Stimulated activated memory B cell treated with anti-CD40 and anti-IgM and Interleukin-4, amounts not matched to agents 10 μg/mL and 1 μg/mL and 100 μg/mL, for 72 hours (primary cell): ENCODE results near the gene TMEM176B.

Source experiments
- ATAC-seq: fragments of 150-1000 bp; cut with Tn5 transposase; 2 replicates; pipeline ENCODE4 v1.10.0; 2021
- H3K27ac Mint-ChIP-seq: one replicate; pipeline ENCODE4 v1.8.0; 2022; ENCODE audit warnings: mild to moderate bottlenecking, mixed read lengths
- H3K27me3 Mint-ChIP-seq: one replicate; pipeline ENCODE4 v1.8.0; 2022; ENCODE audit warnings: mixed read lengths
- H3K36me3 Mint-ChIP-seq: one replicate; pipeline ENCODE4 v1.8.0; 2022; ENCODE audit warnings: mixed read lengths
- H3K4me1 Mint-ChIP-seq: one replicate; pipeline ENCODE4 v1.8.0; 2022; ENCODE audit warnings: mixed read lengths
- H3K4me3 Mint-ChIP-seq: one replicate; pipeline ENCODE4 v1.8.0; 2022; ENCODE audit warnings: mild to moderate bottlenecking, moderate library complexity, mixed read lengths
- H3K9me3 Mint-ChIP-seq: one replicate; pipeline ENCODE4 v1.8.0; 2022; ENCODE audit warnings: mixed read lengths

TMEM176B gene

GRCh38 chr7:150804802-150805201 is 4.6 kb upstream of the TMEM176B start:
- Mint-ChIP-seq H3K36me3 (peaks cover 5% of the 10 kb centered on the region), H3K4me1 (peaks cover 12% of the 10 kb centered on the region), H3K4me3 (no peak overlapping the region), H3K27me3 (peaks cover 80% of the 10 kb centered on the region), H3K27ac (no peak overlapping the region), H3K9me3 (peaks cover 5% of the 10 kb centered on the region)
- no peak for ATAC-seq

- ATAC-seq: no peak
- Mint-ChIP-seq H3K4me3 (no peak overlapping the region), H3K36me3 (peaks cover under 1% of the 10 kb centered on the region), H3K9me3 (peaks cover 8% of the 10 kb centered on the region), H3K27ac (no peak overlapping the region), H3K27me3 (peaks cover 80% of the 10 kb centered on the region), H3K4me1 (peaks cover 12% of the 10 kb centered on the region)
Observed at GRCh38 chr7:150803161-150803860, 3.1 kb upstream of the TMEM176B start.

GRCh38 chr7:150801946-150802771 is 2.0 kb upstream of the TMEM176B start:
- H3K27me3 Mint-ChIP-seq: peaks cover 70% of the 10 kb centered on the region
- H3K4me3 Mint-ChIP-seq: no peak overlapping the region
- peaks cover 8% of the 10 kb centered on the region for H3K9me3 Mint-ChIP-seq
- H3K27ac Mint-ChIP-seq: no peak overlapping the region
- H3K36me3 Mint-ChIP-seq: no peaks in the 10 kb centered on the region
- ATAC-seq: no peak
- H3K4me1 Mint-ChIP-seq: peaks cover 12% of the 10 kb centered on the region

GRCh38 chr7:150801242-150801945 is 1.2 kb upstream of the TMEM176B start:
- Mint-ChIP-seq H3K4me3 (no peak overlapping the region), H3K27me3 (peaks cover 63% of the 10 kb centered on the region), H3K4me1 (peaks cover 12% of the 10 kb centered on the region), H3K27ac (no peak overlapping the region), H3K36me3 (no peaks in the 10 kb centered on the region), H3K9me3 (peaks cover 8% of the 10 kb centered on the region)
- no peak for ATAC-seq

GRCh38 chr7:150800581-150801241 is 547 bp upstream of the TMEM176B start, which contains the start of gene TMEM176A:
TMEM176A (plus strand) TSS chr7:150800769; CDS start chr7:150801551, 782 bp downstream.
- H3K27me3 Mint-ChIP-seq: peaks cover 58% of the 10 kb centered on the region

GRCh38 chr7:150799156-150799555 is 1.0 kb downstream of the TMEM176B start:
- ATAC-seq: no peak
- H3K36me3 Mint-ChIP-seq: no peaks in the 10 kb centered on the region
- H3K4me3 Mint-ChIP-seq: no peak overlapping the region
- H3K4me1 Mint-ChIP-seq: peaks cover 12% of the 10 kb centered on the region
- H3K27me3 Mint-ChIP-seq: peaks cover 46% of the 10 kb centered on the region
- H3K9me3 Mint-ChIP-seq: peaks cover 5% of the 10 kb centered on the region
- H3K27ac Mint-ChIP-seq: no peak overlapping the region

More at GRCh38 chr7:150800581-150801241, 547 bp upstream of the TMEM176B start, which contains the start of gene TMEM176A:
- H3K9me3 Mint-ChIP-seq: peaks cover 7% of the 10 kb centered on the region
- H3K4me1 Mint-ChIP-seq: peaks cover 12% of the 10 kb centered on the region
- H3K36me3 Mint-ChIP-seq: no peaks in the 10 kb centered on the region
- peak within 1 kb of the TSS; percentile 30 for H3K4me3 Mint-ChIP-seq
- H3K27ac Mint-ChIP-seq: no peak within 1 kb of the TSS
- no peak for ATAC-seq

- Mint-ChIP-seq H3K4me1 (peaks cover 12% of the 10 kb centered on the region), H3K36me3 (no peaks in the 10 kb centered on the region), H3K27me3 (peaks cover 42% of the 10 kb centered on the region), H3K27ac (no peak overlapping the region), H3K4me3 (no peak overlapping the region), H3K9me3 (peaks cover 5% of the 10 kb centered on the region)
- no peak for ATAC-seq
Observed at GRCh38 chr7:150797661-150798060, 2.5 kb downstream of the TMEM176B start.

- H3K9me3 Mint-ChIP-seq: peaks cover 4% of the 10 kb centered on the region
- ATAC-seq: no peak
- H3K27me3 Mint-ChIP-seq: peaks cover 13% of the 10 kb centered on the region
- no peaks in the 10 kb centered on the region for H3K4me1 Mint-ChIP-seq
- H3K36me3 Mint-ChIP-seq: no peaks in the 10 kb centered on the region
- no peak overlapping the region for H3K27ac Mint-ChIP-seq
- H3K4me3 Mint-ChIP-seq: no peak overlapping the region
Observed at GRCh38 chr7:150793569-150794238, 6.5 kb downstream of the TMEM176B start.

- no peak for ATAC-seq
- Mint-ChIP-seq H3K9me3 (peaks cover 2% of the 10 kb centered on the region), H3K27me3 (peaks cover 8% of the 10 kb centered on the region), H3K4me3 (no peak overlapping the region), H3K27ac (no peak overlapping the region), H3K4me1 (peaks cover 12% of the 10 kb centered on the region), H3K36me3 (no peaks in the 10 kb centered on the region)
Observed at GRCh38 chr7:150791746-150792452, 8.3 kb downstream of the TMEM176B start.

GRCh38 chr7:150791304-150791703 is 8.9 kb downstream of the TMEM176B start:
- Mint-ChIP-seq H3K4me3 (no peak overlapping the region), H3K36me3 (no peaks in the 10 kb centered on the region), H3K27me3 (peaks cover 8% of the 10 kb centered on the region), H3K9me3 (peaks cover under 1% of the 10 kb centered on the region), H3K27ac (no peak overlapping the region), H3K4me1 (peaks cover 12% of the 10 kb centered on the region)
- ATAC-seq: no peak

- Mint-ChIP-seq H3K36me3 (no peaks in the 10 kb centered on the region), H3K4me1 (peaks cover 19% of the 10 kb centered on the region), H3K27me3 (peaks cover 8% of the 10 kb centered on the region), H3K27ac (no peak overlapping the region), H3K9me3 (no peaks in the 10 kb centered on the region), H3K4me3 (no peak overlapping the region)
- no peak for ATAC-seq
Observed at GRCh38 chr7:150790416-150791075, 9.6 kb downstream of the TMEM176B start.

GRCh38 chr7:150788474-150789269 is 11.5 kb downstream of the TMEM176B start:
- Mint-ChIP-seq H3K27ac (peak overlapping the region; percentile 86), H3K4me1 (peaks cover 20% of the 10 kb centered on the region), H3K4me3 (no peak overlapping the region), H3K9me3 (no peaks in the 10 kb centered on the region), H3K36me3 (no peaks in the 10 kb centered on the region), H3K27me3 (peaks cover 8% of the 10 kb centered on the region)
- no peak for ATAC-seq
